NCI-H774 (cell line): ENCODE results near the gene MFSD2A.
"Not testable (repeated sequence)": the region's sequence is repeated elsewhere in the genome, so short reads cannot be mapped to it uniquely, and the experiment has no call there.

Source experiments
- DNase-seq: peaks from one replicate; lab custom pipeline; 2025; lab: John Stamatoyannopoulos, UW

The MFSD2A gene

DNA sequence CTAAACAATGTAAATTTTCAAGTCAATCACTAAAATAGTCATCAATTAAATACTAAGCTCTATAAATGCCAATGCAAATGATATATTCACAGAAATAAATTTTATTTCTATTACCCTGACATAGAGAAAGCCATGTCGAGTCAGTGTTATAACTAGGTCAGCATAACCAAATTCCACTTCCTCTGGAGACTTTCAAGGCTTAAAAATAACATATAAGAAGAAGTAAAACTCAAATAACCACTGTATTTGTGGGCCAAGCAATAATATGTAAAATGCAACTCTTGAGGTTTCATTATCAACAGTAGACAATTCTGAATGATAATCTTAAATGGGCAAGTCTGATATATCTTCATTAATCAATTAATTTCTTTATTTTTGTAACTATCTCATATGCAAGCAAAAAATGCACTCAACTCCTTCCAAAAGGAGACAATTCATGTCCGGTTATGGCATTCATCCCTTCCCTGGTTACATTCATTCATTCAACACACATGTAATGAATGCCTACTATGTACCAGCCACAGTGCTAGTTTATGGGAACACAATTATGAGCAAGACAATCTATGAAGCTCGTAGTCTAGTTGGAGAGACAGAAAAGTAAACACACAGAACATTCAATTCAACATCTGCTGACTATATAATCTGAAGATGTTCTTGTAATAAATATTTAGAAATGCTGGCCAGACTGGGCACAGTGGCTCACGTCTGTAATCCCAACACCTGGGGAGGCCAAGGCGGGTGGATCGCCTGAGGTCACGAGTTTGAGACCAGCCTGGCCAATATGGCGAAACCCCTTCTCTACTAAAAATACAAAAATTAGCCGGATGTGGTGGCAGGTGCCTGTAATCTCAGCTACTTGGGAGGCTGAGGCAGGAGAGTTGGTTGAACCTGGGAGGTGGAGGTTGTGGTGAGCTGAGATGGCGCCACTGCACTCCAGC, 48.5 kb downstream of the MFSD2A start:
- no peak for DNase-seq

DNA sequence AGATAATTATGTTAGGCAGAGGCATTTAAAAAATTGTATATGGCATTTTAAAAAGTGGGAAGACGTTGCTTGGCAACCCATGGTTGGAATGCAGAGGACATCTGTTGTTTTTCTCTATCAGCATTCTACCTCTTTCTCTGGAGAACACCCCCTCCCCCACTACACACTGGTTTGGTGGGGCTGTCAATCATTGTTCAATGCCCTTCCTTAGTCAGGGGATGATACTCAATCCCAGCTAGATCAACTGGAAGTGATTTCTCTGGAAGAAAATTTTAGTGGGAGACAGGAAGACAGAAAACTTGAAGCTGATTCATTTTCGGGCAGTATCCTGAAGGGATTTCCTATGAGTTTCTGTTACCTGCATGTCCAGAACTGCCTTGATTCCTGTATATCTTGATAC, 49.9 kb downstream of the MFSD2A start:
- no peak for DNase-seq

DNA sequence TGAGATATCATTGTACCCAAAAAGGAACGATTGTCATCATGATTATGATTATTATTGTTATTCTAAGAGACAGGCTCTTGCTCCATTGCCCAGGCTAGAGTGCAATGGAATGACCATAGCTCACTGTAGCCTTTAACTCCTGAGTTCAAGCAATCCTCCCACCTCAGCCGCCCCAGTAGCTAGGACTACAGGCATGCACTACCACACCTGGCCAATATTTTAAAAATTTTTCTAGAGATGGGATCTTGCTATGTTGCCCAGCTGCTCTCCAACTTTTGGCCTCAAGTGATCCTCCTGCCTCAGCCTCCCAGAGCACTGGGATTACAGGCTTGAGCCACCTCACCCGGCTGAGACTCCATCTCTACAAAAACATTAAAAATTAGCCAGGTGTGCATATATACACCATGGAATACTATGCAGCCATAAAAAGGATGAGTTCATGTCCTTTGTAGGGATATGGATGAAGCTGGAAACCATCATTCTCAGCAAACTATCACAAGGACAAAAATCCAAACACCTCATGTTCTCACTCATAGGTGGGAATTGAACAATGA, 52.6 kb downstream of the MFSD2A start:
- DNase-seq: not testable (repeated sequence)

DNA sequence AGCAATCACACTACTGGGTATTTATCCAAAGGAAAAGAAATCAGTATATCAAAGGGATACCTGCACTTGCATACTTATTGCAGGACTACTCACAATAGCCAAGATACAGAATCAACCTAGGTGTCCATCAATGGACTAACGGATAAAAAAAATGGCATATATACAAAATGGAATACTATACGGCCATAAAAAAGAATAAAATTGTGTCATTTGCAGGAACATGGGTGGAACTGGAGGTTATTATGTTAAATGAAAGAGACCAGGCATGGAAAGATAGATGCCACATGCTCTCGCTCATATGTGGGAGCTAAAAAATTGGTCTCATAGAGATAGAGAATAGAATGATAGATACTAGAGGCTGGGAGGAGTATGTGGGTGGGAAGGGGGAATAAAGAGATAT, 56.3 kb downstream of the MFSD2A start:
- no peak for DNase-seq

DNA sequence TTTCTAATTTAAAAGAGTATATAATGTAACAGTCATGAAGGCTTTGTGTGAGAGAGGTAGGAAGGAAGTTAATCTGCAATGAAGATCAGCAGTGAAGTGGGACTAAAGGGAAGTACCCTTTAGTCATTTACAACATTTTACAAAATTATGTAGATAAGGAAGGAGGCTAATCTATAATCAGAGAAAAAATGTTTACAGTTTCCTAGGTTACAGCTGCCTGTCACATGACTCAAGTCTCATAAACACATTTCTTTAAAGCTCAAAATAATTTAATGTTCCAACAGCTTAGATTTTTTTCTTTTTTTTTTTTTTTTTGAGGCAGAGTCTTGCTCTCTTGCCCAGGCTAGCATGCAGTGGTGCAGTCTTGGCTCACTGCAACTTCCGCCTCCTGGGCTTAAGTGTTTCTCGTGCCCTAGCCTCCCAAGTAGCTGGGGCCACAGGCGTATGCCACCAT, 59.3 kb downstream of the MFSD2A start:
- no peak for DNase-seq

DNA sequence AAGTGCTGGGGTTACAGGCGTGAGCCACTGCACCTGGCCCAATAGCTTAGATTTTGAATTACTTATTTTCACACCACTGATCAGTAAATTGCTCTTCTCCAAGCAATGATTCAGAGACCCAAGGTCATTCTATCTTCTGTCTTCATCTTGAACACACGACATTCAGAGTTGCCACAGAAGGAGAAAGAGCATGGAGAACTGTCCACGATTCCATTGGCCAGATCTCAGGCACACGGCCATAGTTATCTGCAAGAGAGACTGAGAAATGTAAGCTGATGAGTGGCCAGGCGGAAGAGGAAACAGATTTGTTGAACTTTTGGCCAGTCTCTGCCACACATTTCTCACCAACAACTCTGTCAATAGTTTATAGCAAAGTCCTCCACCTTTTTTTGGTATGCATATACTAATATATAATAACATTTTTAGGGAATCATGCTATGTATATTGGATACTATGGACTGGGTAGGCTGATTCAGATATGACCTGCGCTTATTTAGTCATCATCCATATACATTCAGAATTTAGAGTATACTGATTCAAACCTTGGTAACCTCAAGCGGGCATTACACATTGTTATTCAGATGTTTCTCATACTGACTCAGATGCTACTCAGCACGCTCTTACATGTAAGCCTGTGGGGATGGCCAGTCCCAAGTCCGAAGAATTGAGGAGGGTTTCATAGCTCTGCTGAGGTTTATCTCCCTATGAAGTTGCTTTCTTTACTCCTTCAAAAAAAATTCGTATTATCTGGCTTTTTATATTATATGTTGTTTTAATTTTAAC, 60.1 kb downstream of the MFSD2A start:
- DNase-seq: no peak

DNA sequence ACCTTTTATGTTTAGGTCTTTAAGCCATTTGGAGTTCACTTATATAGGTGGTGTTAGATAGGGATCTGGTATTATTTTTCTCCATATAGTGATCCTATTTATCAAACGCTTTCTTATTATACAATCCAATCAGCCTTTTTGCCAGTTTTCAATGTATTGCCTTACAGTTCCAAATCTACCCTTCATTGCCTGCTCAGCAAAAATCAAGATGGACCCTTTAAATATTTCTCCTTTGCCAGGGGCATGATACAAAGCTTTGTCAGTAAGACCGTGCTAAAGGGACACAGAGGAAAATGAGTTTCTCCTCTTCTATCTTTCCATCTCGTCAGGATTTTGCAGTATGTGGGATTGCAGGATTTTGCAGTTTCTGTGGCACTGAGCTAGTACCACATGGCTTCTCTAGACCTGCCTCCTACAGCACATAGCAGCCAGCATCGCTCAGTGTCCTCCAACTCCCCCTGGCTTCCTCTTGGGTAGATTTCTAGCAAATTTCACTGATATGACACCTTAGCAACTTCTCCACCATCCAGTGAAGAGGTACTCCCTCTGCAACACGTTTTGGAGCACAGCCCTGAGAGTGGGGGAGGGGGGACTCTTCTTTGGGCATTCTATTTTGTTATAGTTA, 63.1 kb downstream of the MFSD2A start:
- DNase-seq: no peak
